Measurements from ENCODE around the gene MC4R.

MC4R gene

GRCh38 chr18:60372132-60372531 lies 443 bp downstream of the MC4R start:
- H3K4me3 ChIP-seq (ENCODE audit: low read length): no peak overlapping the region
- no peak for TF ChIP-seq ZNF274 (IDR thresholded peaks at IDR 0.05; ENCODE audit: low read depth, low read length)

GRCh38 chr18:60358516-60358915 lies 14.1 kb downstream of the MC4R start:
- no peak overlapping the region for H3K4me3 ChIP-seq (ENCODE audit: low read length)
- no peak for TF ChIP-seq ZNF274 (IDR thresholded peaks at IDR 0.05; ENCODE audit: low read depth, low read length)

- H3K4me3 ChIP-seq (ENCODE audit: low read length): no peak overlapping the region
- TF ChIP-seq ZNF274 (IDR thresholded peaks at IDR 0.05; ENCODE audit: low read depth, low read length): no peak
These were observed 21.6 kb downstream of the MC4R start for GRCh38 chr18:60350941-60351340.

- no peak overlapping the region for H3K4me3 ChIP-seq (ENCODE audit: low read length)
- TF ChIP-seq ZNF274 (IDR thresholded peaks at IDR 0.05; ENCODE audit: low read depth, low read length): no peak
These were observed 22.4 kb downstream of the MC4R start for GRCh38 chr18:60350150-60350549.

GRCh38 chr18:60347526-60348045 lies 25.0 kb downstream of the MC4R start:
- TF ChIP-seq ZNF274 (IDR thresholded peaks at IDR 0.05; ENCODE audit: low read depth, low read length): no peak
- no peak overlapping the region for H3K4me3 ChIP-seq (ENCODE audit: low read length)

GRCh38 chr18:60339018-60339417 lies 33.6 kb downstream of the MC4R start:
- TF ChIP-seq ZNF274 (IDR thresholded peaks at IDR 0.05; ENCODE audit: low read depth, low read length): no peak
- H3K4me3 ChIP-seq (ENCODE audit: low read length): no peak overlapping the region

- TF ChIP-seq ZNF274 (IDR thresholded peaks at IDR 0.05; ENCODE audit: low read depth, low read length): no peak
These were observed 40.7 kb downstream of the MC4R start for GRCh38 chr18:60331890-60332289.

GRCh38 chr18:60329131-60329530 lies 43.4 kb downstream of the MC4R start:
- H3K4me3 ChIP-seq (ENCODE audit: low read length): no peak overlapping the region
- TF ChIP-seq ZNF274 (IDR thresholded peaks at IDR 0.05; ENCODE audit: low read depth, low read length): no peak

More at GRCh38 chr18:60331890-60332289, 40.7 kb downstream of the MC4R start:
- H3K4me3 ChIP-seq (ENCODE audit: low read length): no peak overlapping the region

- no peak for TF ChIP-seq ZNF274 (IDR thresholded peaks at IDR 0.05; ENCODE audit: low read depth, low read length)
- H3K4me3 ChIP-seq (ENCODE audit: low read length): no peak overlapping the region
These were observed 44.7 kb downstream of the MC4R start for GRCh38 chr18:60327880-60328279.

- no peak for TF ChIP-seq ZNF274 (IDR thresholded peaks at IDR 0.05; ENCODE audit: low read depth, low read length)
- H3K4me3 ChIP-seq (ENCODE audit: low read length): no peak overlapping the region
These were observed 50.0 kb downstream of the MC4R start for GRCh38 chr18:60322591-60322990.

Data from GM08714 (cell line).